Measurements from ENCODE around the gene IGF2BP1. TPM values are rescaled to one million over a fixed set of nuclear protein-coding genes. Genes with fewer than 3 reads are reported as not detected.

Gene IGF2BP1
- total RNA-seq, 5 donors from 2014 or later (not counting 1 experiment from before 2014, with no cell fraction given) = 0.43 to 1.4 (median 0.61) TPM; not detected in 2

- Mint-ChIP-seq H3K27me3 (peaks cover 48 to 58% of the 10 kb centered on the region in 2 donors), H3K36me3 (no peaks in the 10 kb centered on the region), H3K4me3 (no peak overlapping the region), H3K9me3 (no peaks in the 10 kb centered on the region), H3K27ac (no peak overlapping the region), H3K4me1 (peaks cover 3 to 7% (median 4%) of the 10 kb centered on the region in 3 donors)
- no peak overlapping the region for H3K27ac ChIP-seq (ENCODE audit: low read length)
- CTCF ChIA-PET = no interaction called here
- H3K4me3 ChIP-seq (ENCODE audit: control insufficient read depth in 1 of 2, extremely low read depth in 1 of 2, low read length in 1 of 2) = no peak overlapping the region
- ATAC-seq (replicated peaks in 1 of 4) (no peak), DNase-seq (no peak)
- no peaks in the 10 kb centered on the region for H3K9me3 ChIP-seq
- no peaks in the 10 kb centered on the region for H3K36me3 ChIP-seq (ENCODE audit: control insufficient read depth in 2 of 2, extremely low read depth in 1 of 2, insufficient read depth in 1 of 2, low read length in 1 of 2)
- WGBS (ENCODE audit: insufficient coverage) = 90% methylated on average over 3 of the region's 11 CpGs
- H3K27me3 ChIP-seq (replicated peaks in 1 of 2; ENCODE audit: control insufficient read depth in 2 of 2, extremely low read depth in 1 of 2, insufficient read depth in 2 of 2, low read length in 1 of 2) = peaks cover 3 to 57% of the 10 kb centered on the region in 2 experiments
- H3K4me1 ChIP-seq (ENCODE audit: control insufficient read depth in 1 of 2, extremely low read depth in 1 of 2, insufficient read depth in 2 of 2, low read length in 2 of 2) = peaks cover 0 to 4% of the 10 kb centered on the region in 2 experiments
- POLR2A ChIA-PET = no interaction called here
These were observed 19.0 kb downstream of the IGF2BP1 start for GRCh38 chr17:49015924-49016774.

- Mint-ChIP-seq H3K9me3 (no peaks in the 10 kb centered on the region), H3K4me3 (no peak overlapping the region), H3K4me1 (peaks cover 3 to 7% (median 4%) of the 10 kb centered on the region in 3 donors), H3K36me3 (no peaks in the 10 kb centered on the region), H3K27me3 (peaks cover 45 to 51% of the 10 kb centered on the region in 2 donors), H3K27ac (no peak overlapping the region)
- ChIA-PET POLR2A (no interaction called here), CTCF (no interaction called here)
- 90% methylated on average over 2 of the region's 16 CpGs for WGBS (ENCODE audit: insufficient coverage)
- no peak overlapping the region for H3K27ac ChIP-seq (ENCODE audit: low read length)
- peaks cover 3 to 55% of the 10 kb centered on the region in 2 experiments for H3K27me3 ChIP-seq (replicated peaks in 1 of 2; ENCODE audit: control insufficient read depth in 2 of 2, extremely low read depth in 1 of 2, insufficient read depth in 2 of 2, low read length in 1 of 2)
- ATAC-seq (replicated peaks in 1 of 4) (no peak), DNase-seq (no peak)
- peaks cover 0 to 4% of the 10 kb centered on the region in 2 experiments for H3K4me1 ChIP-seq (ENCODE audit: control insufficient read depth in 1 of 2, extremely low read depth in 1 of 2, insufficient read depth in 2 of 2, low read length in 2 of 2)
- H3K4me3 ChIP-seq (ENCODE audit: control insufficient read depth in 1 of 2, extremely low read depth in 1 of 2, low read length in 1 of 2) = no peak overlapping the region
- no peaks in the 10 kb centered on the region for H3K9me3 ChIP-seq
- no peaks in the 10 kb centered on the region for H3K36me3 ChIP-seq (ENCODE audit: control insufficient read depth in 2 of 2, extremely low read depth in 1 of 2, insufficient read depth in 1 of 2, low read length in 1 of 2)
These were observed 19.7 kb downstream of the IGF2BP1 start for GRCh38 chr17:49016775-49017463.

- no peak overlapping the region for H3K27ac ChIP-seq (ENCODE audit: low read length)
- Mint-ChIP-seq H3K27ac (no peak overlapping the region), H3K9me3 (no peaks in the 10 kb centered on the region), H3K36me3 (no peaks in the 10 kb centered on the region), H3K27me3 (peaks cover 37 to 39% of the 10 kb centered on the region in 2 donors), H3K4me3 (no peak overlapping the region), H3K4me1 (peaks cover 3 to 7% (median 4%) of the 10 kb centered on the region in 3 donors)
- peaks cover 0 to 4% of the 10 kb centered on the region in 2 experiments for H3K4me1 ChIP-seq (ENCODE audit: control insufficient read depth in 1 of 2, extremely low read depth in 1 of 2, insufficient read depth in 2 of 2, low read length in 2 of 2)
- peaks cover 0 to 52% of the 10 kb centered on the region in 2 experiments for H3K27me3 ChIP-seq (replicated peaks in 1 of 2; ENCODE audit: control insufficient read depth in 2 of 2, extremely low read depth in 1 of 2, insufficient read depth in 2 of 2, low read length in 1 of 2)
- no peaks in the 10 kb centered on the region for H3K9me3 ChIP-seq
- no peak overlapping the region for H3K4me3 ChIP-seq (ENCODE audit: control insufficient read depth in 1 of 2, extremely low read depth in 1 of 2, low read length in 1 of 2)
- DNase-seq = no peak
- POLR2A ChIA-PET = no interaction called here
- CTCF ChIA-PET = no interaction called here
- no peak for ATAC-seq (replicated peaks in 1 of 4)
- no peaks in the 10 kb centered on the region for H3K36me3 ChIP-seq (ENCODE audit: control insufficient read depth in 2 of 2, extremely low read depth in 1 of 2, insufficient read depth in 1 of 2, low read length in 1 of 2)
- 80% methylated on average over 1 of the region's 4 CpGs for WGBS (ENCODE audit: insufficient coverage)
These were observed 21.0 kb downstream of the IGF2BP1 start for GRCh38 chr17:49018116-49018612.

- Mint-ChIP-seq H3K36me3 (no peaks in the 10 kb centered on the region), H3K27me3 (peaks cover 35 to 38% of the 10 kb centered on the region in 2 donors), H3K27ac (no peak overlapping the region), H3K9me3 (no peaks in the 10 kb centered on the region), H3K4me3 (no peak overlapping the region), H3K4me1 (peaks cover 3 to 7% (median 4%) of the 10 kb centered on the region in 3 donors)
- Histone ChIP-seq H3K27ac (ENCODE audit: low read length) (no peak overlapping the region), H3K36me3 (ENCODE audit: control insufficient read depth in 2 of 2, extremely low read depth in 1 of 2, insufficient read depth in 1 of 2, low read length in 1 of 2) (no peaks in the 10 kb centered on the region), H3K27me3 (replicated peaks in 1 of 2; ENCODE audit: control insufficient read depth in 2 of 2, extremely low read depth in 1 of 2, insufficient read depth in 2 of 2, low read length in 1 of 2) (peaks cover 0 to 47% of the 10 kb centered on the region in 2 experiments), H3K9me3 (no peaks in the 10 kb centered on the region), H3K4me3 (ENCODE audit: control insufficient read depth in 1 of 2, extremely low read depth in 1 of 2, low read length in 1 of 2) (no peak overlapping the region), H3K4me1 (ENCODE audit: control insufficient read depth in 1 of 2, extremely low read depth in 1 of 2, insufficient read depth in 2 of 2, low read length in 2 of 2) (peaks cover 0 to 4% of the 10 kb centered on the region in 2 experiments)
- DNase-seq (no peak), ATAC-seq (replicated peaks in 1 of 4) (no peak)
- POLR2A ChIA-PET = no interaction called here
- CTCF ChIA-PET = no interaction called here
- WGBS (ENCODE audit: insufficient coverage) = no CpG with 5 or more reads among the region's 1 CpG
These were observed 21.6 kb downstream of the IGF2BP1 start for GRCh38 chr17:49018748-49019147.

GRCh38 chr17:49020609-49021008, 23.4 kb downstream of the IGF2BP1 start:
- DNase-seq (no peak), ATAC-seq (replicated peaks in 1 of 4) (no peak)
- ChIA-PET POLR2A (interaction anchor here in 1 of 2 donors (0.5 kb wide), 1 partner anchor 345 kb away, joined by 5 read pairs; no protein-coding TSS in a partner anchor), CTCF (no interaction called here)
- Mint-ChIP-seq H3K27ac (no peak overlapping the region), H3K27me3 (peaks cover 20 to 23% of the 10 kb centered on the region in 2 donors), H3K4me1 (no peaks in the 10 kb centered on the region), H3K36me3 (no peaks in the 10 kb centered on the region), H3K4me3 (no peak overlapping the region), H3K9me3 (no peaks in the 10 kb centered on the region)
- H3K4me1 ChIP-seq (ENCODE audit: control insufficient read depth in 1 of 2, extremely low read depth in 1 of 2, insufficient read depth in 2 of 2, low read length in 2 of 2) = no peaks in the 10 kb centered on the region
- H3K9me3 ChIP-seq = no peaks in the 10 kb centered on the region
- H3K4me3 ChIP-seq (ENCODE audit: control insufficient read depth in 1 of 2, extremely low read depth in 1 of 2, low read length in 1 of 2) = no peak overlapping the region
- H3K27ac ChIP-seq (ENCODE audit: low read length) = no peak overlapping the region
- peaks cover 0 to 34% of the 10 kb centered on the region in 2 experiments for H3K27me3 ChIP-seq (replicated peaks in 1 of 2; ENCODE audit: control insufficient read depth in 2 of 2, extremely low read depth in 1 of 2, insufficient read depth in 2 of 2, low read length in 1 of 2)
- no peaks in the 10 kb centered on the region for H3K36me3 ChIP-seq (ENCODE audit: control insufficient read depth in 2 of 2, extremely low read depth in 1 of 2, insufficient read depth in 1 of 2, low read length in 1 of 2)
- 90% methylated on average over 2 of the region's 8 CpGs for WGBS (ENCODE audit: insufficient coverage)

GRCh38 chr17:49021095-49021767, 24.0 kb downstream of the IGF2BP1 start:
- no peak overlapping the region for H3K4me3 ChIP-seq (ENCODE audit: control insufficient read depth in 1 of 2, extremely low read depth in 1 of 2, low read length in 1 of 2)
- H3K36me3 Mint-ChIP-seq = no peaks in the 10 kb centered on the region
- H3K27ac ChIP-seq (ENCODE audit: low read length) = no peak overlapping the region
- no peaks in the 10 kb centered on the region for H3K4me1 ChIP-seq (ENCODE audit: control insufficient read depth in 1 of 2, extremely low read depth in 1 of 2, insufficient read depth in 2 of 2, low read length in 2 of 2)
- POLR2A ChIA-PET = no interaction called here
- peaks cover 14 to 17% of the 10 kb centered on the region in 2 donors for H3K27me3 Mint-ChIP-seq
- CTCF ChIA-PET = interaction anchor here in 1 of 2 donors (0.7 kb wide), 1 partner anchor 210 kb away, joined by 3 read pairs; no protein-coding TSS in a partner anchor
- no peaks in the 10 kb centered on the region for H3K9me3 ChIP-seq
- no peak for DNase-seq
- 76% methylated on average over 4 of the region's 5 CpGs for WGBS (ENCODE audit: insufficient coverage)
- peaks cover 0 to 30% of the 10 kb centered on the region in 2 experiments for H3K27me3 ChIP-seq (replicated peaks in 1 of 2; ENCODE audit: control insufficient read depth in 2 of 2, extremely low read depth in 1 of 2, insufficient read depth in 2 of 2, low read length in 1 of 2)
- H3K4me3 Mint-ChIP-seq = no peak overlapping the region
- no peaks in the 10 kb centered on the region for H3K36me3 ChIP-seq (ENCODE audit: control insufficient read depth in 2 of 2, extremely low read depth in 1 of 2, insufficient read depth in 1 of 2, low read length in 1 of 2)
- H3K4me1 Mint-ChIP-seq = no peaks in the 10 kb centered on the region
- ATAC-seq (replicated peaks in 1 of 4) = no peak
- H3K27ac Mint-ChIP-seq = no peak overlapping the region
- no peaks in the 10 kb centered on the region for H3K9me3 Mint-ChIP-seq
